ENCODE results near the gene ANOS1. TPM values are rescaled to one million over a fixed set of nuclear protein-coding genes. Genes with fewer than 3 reads are reported as not detected.

The ANOS1 gene
- total RNA-seq, 1 experiment from 2014 or later = 0.91 TPM

GRCh38 chrX:8673201-8673600 lies 58.7 kb downstream of the ANOS1 start:
- ChIA-PET CTCF (no interaction called here), POLR2A (no interaction called here)

GRCh38 chrX:8672176-8672575 lies 59.8 kb downstream of the ANOS1 start:
- no peaks in the 10 kb centered on the region for H3K4me1 Mint-ChIP-seq (ENCODE audit: low read depth, unreplicated experiment)
- DNase-seq = no peak
- no TSS peak for BruUV-seq (replicated peaks)

More at GRCh38 chrX:8673201-8673600, 58.7 kb downstream of the ANOS1 start:
- Mint-ChIP-seq H3K9me3 (ENCODE audit: unreplicated experiment) (no peaks in the 10 kb centered on the region), H3K4me1 (ENCODE audit: low read depth, unreplicated experiment) (no peaks in the 10 kb centered on the region), H3K27me3 (ENCODE audit: insufficient read depth, unreplicated experiment) (peaks cover 5% of the 10 kb centered on the region), H3K27ac (ENCODE audit: unreplicated experiment) (no peak overlapping the region), H3K4me3 (ENCODE audit: unreplicated experiment) (no peak overlapping the region), H3K36me3 (ENCODE audit: insufficient read depth, unreplicated experiment) (no peaks in the 10 kb centered on the region)
- intact Hi-C loops (cut with micrococcal nuclease; ENCODE audit: unreplicated experiment) = no loop called here
- no peak for TF ChIP-seq CTCF (IDR thresholded peaks at IDR 0.05; ENCODE audit: insufficient read depth in 1 of 2, low read depth in 1 of 2, low read length in 1 of 2, severe bottlenecking in 1 of 2, unreplicated experiment in 1 of 2)
- Histone ChIP-seq H3K27me3 (replicated peaks; ENCODE audit: control insufficient read depth, insufficient read depth, low read length) (no peaks in the 10 kb centered on the region), H3K36me3 (ENCODE audit: control insufficient read depth, insufficient read depth, low read length) (no peaks in the 10 kb centered on the region), H3K4me1 (no peaks in the 10 kb centered on the region), H3K9me3 (no peaks in the 10 kb centered on the region), H3K4me3 (ENCODE audit: low read depth, low read length) (no peak overlapping the region)
- no TSS peak for BruUV-seq (replicated peaks)
- no peak for DNase-seq

GRCh38 chrX:8668813-8669212 lies 63.1 kb downstream of the ANOS1 start:
- intact Hi-C loops (cut with micrococcal nuclease; ENCODE audit: unreplicated experiment) = no loop called here
- H3K4me1 Mint-ChIP-seq (ENCODE audit: low read depth, unreplicated experiment) = no peaks in the 10 kb centered on the region
- Histone ChIP-seq H3K4me3 (ENCODE audit: low read depth, low read length) (no peak overlapping the region), H3K9me3 (no peaks in the 10 kb centered on the region), H3K27me3 (replicated peaks; ENCODE audit: control insufficient read depth, insufficient read depth, low read length) (no peaks in the 10 kb centered on the region), H3K36me3 (ENCODE audit: control insufficient read depth, insufficient read depth, low read length) (no peaks in the 10 kb centered on the region), H3K4me1 (no peaks in the 10 kb centered on the region)
- DNase-seq = no peak
- no peak overlapping the region for H3K27ac Mint-ChIP-seq (ENCODE audit: unreplicated experiment)
- BruUV-seq (replicated peaks) = no TSS peak
- no peaks in the 10 kb centered on the region for H3K9me3 Mint-ChIP-seq (ENCODE audit: unreplicated experiment)
- CTCF ChIA-PET = no interaction called here
- no peak overlapping the region for H3K4me3 Mint-ChIP-seq (ENCODE audit: unreplicated experiment)
- POLR2A ChIA-PET = no interaction called here
- TF ChIP-seq CTCF (IDR thresholded peaks at IDR 0.05; ENCODE audit: insufficient read depth in 1 of 2, low read depth in 1 of 2, low read length in 1 of 2, severe bottlenecking in 1 of 2, unreplicated experiment in 1 of 2) = no peak
- no peaks in the 10 kb centered on the region for H3K36me3 Mint-ChIP-seq (ENCODE audit: insufficient read depth, unreplicated experiment)
- H3K27me3 Mint-ChIP-seq (ENCODE audit: insufficient read depth, unreplicated experiment) = peaks cover 5% of the 10 kb centered on the region

More at GRCh38 chrX:8672176-8672575, 59.8 kb downstream of the ANOS1 start:
- CTCF ChIA-PET = no interaction called here
- intact Hi-C loops (cut with micrococcal nuclease; ENCODE audit: unreplicated experiment) = no loop called here
- Mint-ChIP-seq H3K27me3 (ENCODE audit: insufficient read depth, unreplicated experiment) (peaks cover 5% of the 10 kb centered on the region), H3K36me3 (ENCODE audit: insufficient read depth, unreplicated experiment) (no peaks in the 10 kb centered on the region), H3K9me3 (ENCODE audit: unreplicated experiment) (no peaks in the 10 kb centered on the region), H3K4me3 (ENCODE audit: unreplicated experiment) (no peak overlapping the region), H3K27ac (ENCODE audit: unreplicated experiment) (no peak overlapping the region)
- no peaks in the 10 kb centered on the region for H3K4me1 ChIP-seq
- H3K4me3 ChIP-seq (ENCODE audit: low read depth, low read length) = no peak overlapping the region
- no peaks in the 10 kb centered on the region for H3K36me3 ChIP-seq (ENCODE audit: control insufficient read depth, insufficient read depth, low read length)
- POLR2A ChIA-PET = no interaction called here
- no peak for TF ChIP-seq CTCF (IDR thresholded peaks at IDR 0.05; ENCODE audit: insufficient read depth in 1 of 2, low read depth in 1 of 2, low read length in 1 of 2, severe bottlenecking in 1 of 2, unreplicated experiment in 1 of 2)
- no peaks in the 10 kb centered on the region for H3K27me3 ChIP-seq (replicated peaks; ENCODE audit: control insufficient read depth, insufficient read depth, low read length)
- H3K9me3 ChIP-seq = no peaks in the 10 kb centered on the region
